ENCODE results near the gene ALG14.
"Not testable (repeated sequence)": the region's sequence is repeated elsewhere in the genome, so short reads cannot be mapped to it uniquely, and the experiment has no call there.

Gene ALG14, protein sequence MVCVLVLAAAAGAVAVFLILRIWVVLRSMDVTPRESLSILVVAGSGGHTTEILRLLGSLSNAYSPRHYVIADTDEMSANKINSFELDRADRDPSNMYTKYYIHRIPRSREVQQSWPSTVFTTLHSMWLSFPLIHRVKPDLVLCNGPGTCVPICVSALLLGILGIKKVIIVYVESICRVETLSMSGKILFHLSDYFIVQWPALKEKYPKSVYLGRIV

GRCh38 chr1:95072532-95073419 lies at the start of gene ALG14:
Gene ALG14, minus strand, starts transcription at chr1:95072951. Its CDS starts 53 bp downstream, at chr1:95072898.
- DNase-seq (ENCODE audit: low spot score): peak; percentile 73

GRCh38 chr1:95122151-95122697 lies 49.5 kb upstream of the ALG14 start:
- DNase-seq (ENCODE audit: low spot score): no peak

- DNase-seq (ENCODE audit: low spot score): no peak
Measured at GRCh38 chr1:95119273-95119672, 46.5 kb upstream of the ALG14 start.

GRCh38 chr1:95118710-95119109 lies 46.0 kb upstream of the ALG14 start:
- no peak for DNase-seq (ENCODE audit: low spot score)

GRCh38 chr1:95118067-95118499 lies 45.3 kb upstream of the ALG14 start:
- DNase-seq (ENCODE audit: low spot score): no peak

DNA sequence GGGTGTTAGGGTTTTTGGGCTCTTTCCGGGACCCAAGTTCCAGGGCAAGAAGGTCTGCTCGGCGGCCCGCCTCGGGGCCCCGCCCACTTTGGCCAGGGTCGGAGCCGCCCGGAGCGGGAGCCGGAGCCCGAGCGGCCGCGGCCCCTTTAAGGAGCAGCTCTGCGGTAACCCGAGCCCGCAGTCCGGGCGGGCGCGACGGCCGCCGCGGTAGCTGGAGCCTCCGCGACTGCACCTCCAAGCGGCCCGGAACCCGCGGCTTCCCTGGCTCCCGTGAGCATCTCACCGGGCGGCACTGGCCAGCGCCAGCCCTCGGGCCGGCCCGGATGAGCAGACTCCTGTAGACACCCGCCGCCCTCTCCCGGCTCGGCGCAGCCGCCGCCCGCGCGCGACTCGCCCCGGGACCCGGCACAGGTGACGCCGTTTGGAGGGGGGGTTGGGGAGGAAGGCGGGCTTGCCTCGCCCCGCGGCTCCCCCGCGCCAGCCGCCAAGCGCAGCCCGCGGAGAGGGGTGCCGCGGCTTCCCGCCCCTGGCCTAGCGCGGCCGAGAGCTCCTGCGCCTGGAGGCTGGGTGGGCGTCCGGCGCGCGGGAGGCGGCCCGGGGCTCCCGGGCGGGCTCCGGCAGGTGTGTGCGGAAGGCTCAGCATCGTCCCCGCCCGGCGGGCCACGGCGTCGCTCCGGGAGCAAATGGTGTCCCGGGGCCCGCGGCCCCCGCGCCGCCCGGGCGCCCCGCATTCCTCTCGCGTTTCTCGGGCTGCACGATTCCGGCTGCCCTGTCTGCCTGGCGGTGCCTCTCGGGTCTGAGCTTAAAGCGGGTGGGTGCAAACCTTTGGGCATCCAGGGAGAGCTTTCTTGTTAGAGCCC lies 44.7 kb upstream of the ALG14 start, which contains the start of gene TLCD4:
TLCD4 (plus strand) TSS at position 149 of the 860 bp plus-strand sequence. CDS start 26,547 bp downstream, outside the sequence.
- peak; percentile 11 for DNase-seq (ENCODE audit: low spot score)

DNA sequence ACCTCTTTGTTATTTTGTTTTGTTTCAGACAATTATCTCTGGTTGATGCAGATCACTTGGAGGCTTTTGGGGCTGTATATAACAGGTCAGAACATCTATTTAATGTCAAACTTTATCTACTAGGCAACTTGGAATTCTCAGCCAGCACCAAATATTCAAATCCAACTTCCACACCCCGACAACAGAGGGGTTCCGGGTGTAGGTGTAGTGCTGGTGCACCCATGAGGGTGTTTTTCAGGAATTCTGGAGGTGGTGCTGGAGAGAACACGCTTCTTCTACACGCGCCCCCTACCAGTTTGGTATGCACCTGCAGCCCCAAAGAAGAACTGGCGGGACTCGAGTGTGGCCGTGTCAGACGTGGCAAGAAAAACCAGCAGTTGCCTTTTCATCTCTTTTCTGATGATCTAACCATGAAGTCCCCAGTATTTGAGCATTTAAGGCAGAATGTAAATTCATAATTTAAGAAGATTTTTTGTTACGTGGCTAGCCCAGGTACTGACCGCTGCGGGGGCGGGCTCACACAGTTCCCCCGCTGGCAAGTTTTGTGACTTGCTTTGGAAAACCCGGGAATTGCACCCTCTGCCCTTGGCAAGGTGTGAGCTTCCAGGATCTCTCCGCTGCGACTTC lies 43.9 kb upstream of the ALG14 start:
- DNase-seq (ENCODE audit: low spot score): peak; percentile 15

DNA sequence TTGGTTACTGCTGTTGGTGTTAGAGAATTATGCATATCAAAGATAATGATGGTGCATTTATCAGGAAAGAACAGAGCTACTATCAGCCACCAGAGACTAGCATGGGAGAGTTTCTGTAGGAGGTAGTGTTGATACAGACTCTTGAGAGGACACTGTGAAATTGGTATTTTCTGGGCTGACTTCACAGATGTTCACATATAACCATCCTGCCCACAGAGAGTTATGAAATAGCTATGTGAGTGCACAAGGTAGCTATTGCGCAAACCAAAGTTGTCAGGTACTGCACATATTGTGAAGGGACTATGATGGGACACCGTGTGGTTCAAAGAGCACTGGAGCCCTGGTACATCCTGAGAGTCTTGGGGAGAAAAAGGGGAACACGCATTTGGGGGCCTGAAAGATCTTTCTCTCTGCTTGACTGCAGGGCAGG lies 43.0 kb upstream of the ALG14 start:
- DNase-seq (ENCODE audit: low spot score): no peak

GRCh38 chr1:95113684-95114083 lies 40.9 kb upstream of the ALG14 start:
- DNase-seq (ENCODE audit: low spot score): no peak

DNA sequence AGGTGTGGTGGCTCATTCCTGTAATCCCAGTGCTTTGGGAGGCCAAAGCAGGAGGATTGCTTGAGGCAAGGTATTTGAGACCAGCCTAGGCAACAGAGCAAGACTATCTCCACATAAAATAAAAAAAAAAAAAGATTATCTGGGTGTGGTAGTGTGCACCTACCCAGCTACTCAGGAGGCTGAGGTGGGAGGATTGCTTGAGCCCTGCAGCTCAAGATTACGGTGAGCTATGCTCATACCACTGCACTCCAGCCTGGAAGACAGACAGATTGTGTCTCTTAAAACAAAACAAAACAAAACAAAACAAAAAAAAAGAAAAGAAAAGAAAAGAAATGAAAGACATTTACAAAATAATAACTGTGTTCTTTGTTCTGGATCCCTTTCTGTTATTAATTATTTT lies 38.3 kb upstream of the ALG14 start:
- DNase-seq (ENCODE audit: low spot score): no peak

DNA sequence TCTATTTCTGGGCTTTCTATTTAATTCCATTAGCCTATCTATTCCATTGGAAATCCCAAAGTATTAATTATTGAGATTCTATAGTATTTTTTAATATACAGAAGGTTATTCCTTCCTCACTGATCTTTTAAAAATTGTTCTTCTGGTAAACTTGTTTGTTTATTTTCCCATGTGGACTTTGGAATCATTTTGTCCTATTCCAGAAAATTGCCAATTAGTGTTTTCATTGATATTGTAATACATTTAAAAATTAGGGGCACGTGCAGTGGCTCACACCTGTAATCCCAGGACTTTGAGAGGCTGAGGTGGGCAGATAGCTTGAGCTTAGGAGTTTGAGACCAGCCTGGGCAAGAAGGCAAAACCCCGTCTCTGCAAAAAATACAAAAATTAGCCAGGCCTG lies 36.0 kb upstream of the ALG14 start:
- DNase-seq (ENCODE audit: low spot score): no peak

- DNase-seq (ENCODE audit: low spot score): no peak
Measured at GRCh38 chr1:95098196-95098595, 25.4 kb upstream of the ALG14 start.

- no peak for DNase-seq (ENCODE audit: low spot score)
Measured at GRCh38 chr1:95097426-95097825, 24.7 kb upstream of the ALG14 start.

GRCh38 chr1:95096218-95096841 lies 23.6 kb upstream of the ALG14 start:
- no peak for DNase-seq (ENCODE audit: low spot score)

DNA sequence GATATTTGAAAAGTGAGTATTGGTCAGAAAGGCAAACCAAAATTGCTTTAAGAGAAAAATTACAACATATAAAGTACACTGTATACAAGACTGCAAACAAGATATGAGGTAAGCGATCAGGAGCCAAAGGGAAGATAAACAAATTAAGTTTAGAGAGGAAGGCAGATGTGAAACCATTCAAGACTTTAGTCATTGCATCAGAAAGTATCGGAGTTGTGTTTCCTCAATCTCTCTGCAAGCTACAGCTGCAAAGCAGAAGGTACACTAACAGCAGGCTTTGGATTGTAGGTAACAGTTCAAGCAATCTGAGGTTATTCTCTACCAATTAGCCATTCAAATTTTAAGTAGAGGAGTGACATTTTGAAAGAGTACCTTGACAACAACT lies 23.1 kb upstream of the ALG14 start:
- no peak for DNase-seq (ENCODE audit: low spot score)

GRCh38 chr1:95094923-95095322 lies 22.2 kb upstream of the ALG14 start:
- DNase-seq (ENCODE audit: low spot score): no peak

DNA sequence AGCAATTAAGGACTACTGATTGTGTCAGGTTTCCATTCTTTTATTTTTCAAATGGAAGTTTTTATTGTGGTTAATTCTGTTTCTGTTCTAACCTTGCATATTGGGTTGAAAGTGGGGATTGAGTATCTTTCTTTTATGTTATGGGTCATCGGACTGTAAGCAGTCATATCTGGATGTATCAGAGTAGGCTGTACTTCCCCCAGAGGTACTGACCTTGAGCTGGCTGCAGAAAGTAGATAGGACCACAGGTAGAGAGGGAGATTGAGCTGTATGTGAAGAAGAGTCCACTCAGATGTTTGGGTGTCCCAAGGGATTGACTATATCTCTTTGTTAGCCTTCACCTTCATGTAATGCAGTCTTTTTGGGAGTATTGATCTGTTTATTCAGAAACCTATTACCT lies 20.5 kb upstream of the ALG14 start:
- DNase-seq (ENCODE audit: low spot score): no peak

- not testable (repeated sequence) for DNase-seq (ENCODE audit: low spot score)
Measured at GRCh38 chr1:95092891-95093290, 20.1 kb upstream of the ALG14 start.

GRCh38 chr1:95091290-95091689 lies 18.5 kb upstream of the ALG14 start:
- not testable (repeated sequence) for DNase-seq (ENCODE audit: low spot score)

DNA sequence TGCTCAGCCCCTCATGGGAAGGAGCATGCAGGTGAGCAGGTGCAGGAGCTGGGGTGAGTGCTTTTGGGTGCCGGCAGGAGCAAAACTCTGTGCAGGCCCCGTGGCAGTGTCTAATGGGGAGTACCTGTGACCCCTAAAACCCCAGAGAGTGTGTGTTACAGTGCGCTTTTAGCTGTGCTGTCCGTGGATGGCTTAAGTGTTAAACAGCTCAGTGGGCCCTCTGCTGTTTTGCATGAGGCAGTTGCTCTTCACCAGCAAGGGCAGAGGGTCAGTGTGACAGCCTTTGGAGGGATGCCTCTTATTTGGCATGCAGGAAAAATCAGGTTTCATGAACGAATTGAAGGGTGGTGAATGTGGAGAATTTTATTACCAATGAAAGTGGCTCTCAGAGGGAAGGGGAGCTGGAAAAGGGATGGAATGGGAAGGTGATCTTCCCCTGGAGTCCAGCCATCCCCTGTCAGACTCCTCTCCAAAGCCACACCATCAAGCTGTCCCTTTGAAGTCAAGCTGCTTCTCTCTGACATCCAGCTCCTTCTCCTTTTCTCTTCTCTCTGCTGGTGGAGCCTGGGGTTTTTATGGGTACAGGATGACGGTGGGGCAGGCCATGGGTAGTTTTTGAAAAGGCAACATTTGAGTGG lies 17.0 kb upstream of the ALG14 start:
- DNase-seq (ENCODE audit: low spot score): no peak

DNA sequence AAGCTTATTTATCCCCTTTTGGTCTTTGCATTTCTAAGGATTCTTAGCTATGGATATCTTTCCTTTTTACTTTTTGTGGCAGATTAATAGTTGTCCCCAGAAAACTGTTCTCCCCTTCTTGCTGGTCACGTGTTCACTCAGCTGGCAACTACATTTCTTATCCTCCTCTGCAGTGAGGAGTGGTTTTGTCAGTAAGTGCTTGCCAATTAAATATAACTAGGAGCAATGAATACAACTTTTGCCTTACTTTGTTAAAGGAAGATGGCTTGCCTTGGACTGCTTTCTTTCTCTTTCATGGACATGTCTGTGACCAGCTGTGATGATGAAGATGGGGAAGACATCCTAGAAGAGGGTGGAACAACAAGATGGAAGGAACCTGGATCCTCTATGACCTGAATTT lies 15.6 kb upstream of the ALG14 start:
- DNase-seq (ENCODE audit: low spot score): no peak
